ENCODE data around the gene TNRC18. TPM values are rescaled to one million over a fixed set of nuclear protein-coding genes. Genes with fewer than 3 reads are reported as not detected.
"Not testable (repeated sequence)": the region's sequence is repeated elsewhere in the genome, so short reads cannot be mapped to it uniquely, and the experiment has no call there.

TNRC18 gene
- total RNA-seq, 4 donors from 2014 or later, result 81.1 to 160 (median 104) TPM

- TF ChIP-seq CTCF (IDR thresholded peaks at IDR 0.05), result no peak
- TF ChIP-seq POLR2AphosphoS5 (IDR thresholded peaks at IDR 0.05), result no peak
- no peak for TF ChIP-seq POLR2A (IDR thresholded peaks at IDR 0.05)
- no peak for TF ChIP-seq EP300 (IDR thresholded peaks at IDR 0.05)
- Histone ChIP-seq H3K27ac (no peak overlapping the region), H3K4me3 (no peak overlapping the region), H3K9me3 (peaks cover 4% of the 10 kb centered on the region), H3K4me1 (no peaks in the 10 kb centered on the region), H3K36me3 (peaks cover 87% of the 10 kb centered on the region), H3K27me3 (no peaks in the 10 kb centered on the region)
- no peak for DNase-seq (ENCODE audit: low spot score in 2 of 2)
- 90% methylated on average over 28 of the region's 32 CpGs for WGBS
Observed at GRCh38 chr7:5333121-5334045, 90.3 kb downstream of the TNRC18 start.

- no peak for TF ChIP-seq EP300 (IDR thresholded peaks at IDR 0.05)
- no peak for TF ChIP-seq POLR2A (IDR thresholded peaks at IDR 0.05)
- TF ChIP-seq CTCF (IDR thresholded peaks at IDR 0.05), result no peak
- no peak for TF ChIP-seq POLR2AphosphoS5 (IDR thresholded peaks at IDR 0.05)
- Histone ChIP-seq H3K36me3 (peaks cover 84% of the 10 kb centered on the region), H3K4me3 (no peak overlapping the region), H3K4me1 (no peaks in the 10 kb centered on the region), H3K9me3 (peaks cover 4% of the 10 kb centered on the region), H3K27me3 (no peaks in the 10 kb centered on the region), H3K27ac (no peak overlapping the region)
- no peak for DNase-seq (ENCODE audit: low spot score in 2 of 2)
- 96% methylated on average over 18 of the region's 43 CpGs for WGBS
Observed at GRCh38 chr7:5332579-5332978, 91.1 kb downstream of the TNRC18 start.

GRCh38 chr7:5330288-5330687, 93.3 kb downstream of the TNRC18 start:
- H3K4me1 ChIP-seq, result no peaks in the 10 kb centered on the region
- TF ChIP-seq POLR2AphosphoS5 (IDR thresholded peaks at IDR 0.05) (no peak), EP300 (IDR thresholded peaks at IDR 0.05) (no peak), POLR2A (IDR thresholded peaks at IDR 0.05) (no peak), CTCF (IDR thresholded peaks at IDR 0.05) (no peak)
- H3K4me3 ChIP-seq, result no peak overlapping the region
- no peaks in the 10 kb centered on the region for H3K27me3 ChIP-seq
- no peaks in the 10 kb centered on the region for H3K9me3 ChIP-seq
- H3K27ac ChIP-seq, result no peak overlapping the region
- H3K36me3 ChIP-seq, result peaks cover 69% of the 10 kb centered on the region
- DNase-seq (ENCODE audit: low spot score in 2 of 2), result no peak
- WGBS, result 100% methylated on average over 3 of the region's 3 CpGs

GRCh38 chr7:5324961-5325360, 98.7 kb downstream of the TNRC18 start:
- TF ChIP-seq CTCF (IDR thresholded peaks at IDR 0.05) (no peak), POLR2A (IDR thresholded peaks at IDR 0.05) (no peak), POLR2AphosphoS5 (IDR thresholded peaks at IDR 0.05) (no peak), EP300 (IDR thresholded peaks at IDR 0.05) (no peak)
- H3K4me1 ChIP-seq, result no peaks in the 10 kb centered on the region
- H3K4me3 ChIP-seq, result no peak overlapping the region
- peaks cover 69% of the 10 kb centered on the region for H3K36me3 ChIP-seq
- DNase-seq (ENCODE audit: low spot score in 2 of 2), result no peak
- WGBS, result 94% methylated on average over 10 of the region's 10 CpGs
- H3K27ac ChIP-seq, result no peak overlapping the region
- no peaks in the 10 kb centered on the region for H3K9me3 ChIP-seq
- H3K27me3 ChIP-seq, result no peaks in the 10 kb centered on the region

GRCh38 chr7:5323800-5324781, 99.5 kb downstream of the TNRC18 start:
- H3K27me3 ChIP-seq; H3K4me3 ChIP-seq; H3K27ac ChIP-seq; DNase-seq (ENCODE audit: low spot score in 2 of 2); H3K9me3 ChIP-seq; H3K4me1 ChIP-seq: not testable (repeated sequence)
- H3K36me3 ChIP-seq, result peaks cover 74% of the 10 kb centered on the region
- WGBS, result 92% methylated on average over 19 of the region's 31 CpGs

Data from suprapubic skin (tissue), 4 donors.